ENCODE data around the gene WDFY1.

DNA sequence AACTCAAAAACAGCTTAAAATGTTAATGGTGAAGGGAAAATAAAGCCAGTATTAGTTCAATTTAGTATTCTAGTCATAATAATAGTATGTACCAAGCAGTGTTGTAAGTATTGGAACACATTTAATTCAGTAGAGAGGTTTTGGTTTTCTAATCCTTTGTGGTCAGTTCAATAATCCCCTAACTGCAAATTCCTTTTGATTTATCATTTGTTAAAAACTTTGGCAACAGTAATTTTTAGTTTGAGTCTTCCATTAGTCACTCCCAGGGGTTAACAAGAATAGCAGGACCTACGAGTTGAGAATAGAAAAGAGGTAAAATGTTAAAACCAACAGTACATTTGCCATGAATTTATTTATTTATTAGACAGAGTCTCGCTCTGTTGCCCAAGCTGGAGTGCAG, 22.8 kb upstream of the WDFY1 start:
- TF ChIP-seq ARNTL (CRISPR knock-in tag; IDR thresholded peaks at IDR 0.05; ENCODE audit: borderline replicate concordance, low read depth) = no peak
- no peak for TF ChIP-seq ZNF8 (CRISPR knock-in tag; IDR thresholded peaks at IDR 0.05)
- TF ChIP-seq ESRRG (CRISPR knock-in tag; IDR thresholded peaks at IDR 0.05) = no peak

All from SK-N-SH treated with all-trans-retinoic acid at 6 μM for 48 hours (cell line).